ENCODE data around the gene RHBDD1. TPM values are rescaled to one million over a fixed set of nuclear protein-coding genes. Genes with fewer than 3 reads are reported as not detected.

RHBDD1 gene
- total and polyA plus RNA-seq, 4 donors = 8.5 to 45.8 (median 16.1) TPM

DNA sequence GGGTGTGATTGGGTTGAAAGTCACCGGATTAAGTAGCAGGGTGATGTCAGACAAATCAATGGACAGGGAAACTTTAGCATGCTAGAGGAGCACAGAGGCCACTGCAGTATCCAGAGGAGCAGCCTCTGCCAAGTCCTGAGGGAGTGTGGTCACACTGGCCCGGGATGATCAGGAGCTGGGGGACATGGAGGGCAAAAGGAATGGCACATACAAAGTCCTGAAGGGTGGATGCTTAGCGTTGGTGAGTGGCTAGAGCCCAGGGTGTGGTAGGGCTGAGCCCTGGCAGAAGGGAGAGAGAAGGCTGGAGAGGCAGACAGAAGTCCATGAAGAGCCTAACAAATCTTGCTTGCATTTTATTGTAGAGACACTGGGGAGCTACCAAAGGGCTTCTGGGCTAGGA is 58.9 kb downstream of the RHBDD1 start:
- Histone ChIP-seq H3K9me3 (ENCODE audit: control insufficient read depth in 4 of 4, low read length in 3 of 4) (no peaks in the 10 kb centered on the region), H3K9ac (ENCODE audit: low read depth in 1 of 2, low read length in 2 of 2) (no peak overlapping the region), H3K27me3 (ENCODE audit: control insufficient read depth in 4 of 4, insufficient read depth in 4 of 4, low read length in 3 of 4) (no peaks in the 10 kb centered on the region), H3K36me3 (ENCODE audit: control insufficient read depth in 4 of 4, insufficient read depth in 3 of 4, low read depth in 1 of 4, low read length in 3 of 4) (no peaks in the 10 kb centered on the region), H3K27ac (ENCODE audit: low read depth in 1 of 2, low read length in 2 of 2) (no peak overlapping the region), H3K4me3 (ENCODE audit: low read depth in 1 of 3, low read length in 3 of 3) (no peak overlapping the region), H3K4me1 (ENCODE audit: control insufficient read depth in 4 of 4, insufficient read depth in 4 of 4, low read length in 3 of 4) (no peaks in the 10 kb centered on the region)
- DNase-seq (ENCODE audit: low spot score) = no peak
- WGBS = 92% methylated on average over 3 of the region's 3 CpGs
- TF ChIP-seq, protein P1, sequence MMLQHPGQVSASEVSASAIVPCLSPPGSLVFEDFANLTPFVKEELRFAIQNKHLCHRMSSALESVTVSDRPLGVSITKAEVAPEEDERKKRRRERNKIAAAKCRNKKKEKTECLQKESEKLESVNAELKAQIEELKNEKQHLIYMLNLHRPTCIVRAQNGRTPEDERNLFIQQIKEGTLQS (IDR thresholded peaks at IDR 0.05) = no peak
- TF ChIP-seq RAD21 (IDR thresholded peaks at IDR 0.05) = no peak
- no peak for TF ChIP-seq HNF4G (IDR thresholded peaks at IDR 0.05)
- no peak for TF ChIP-seq NR2F2 (IDR thresholded peaks at IDR 0.05)
- TF ChIP-seq, protein P2, sequence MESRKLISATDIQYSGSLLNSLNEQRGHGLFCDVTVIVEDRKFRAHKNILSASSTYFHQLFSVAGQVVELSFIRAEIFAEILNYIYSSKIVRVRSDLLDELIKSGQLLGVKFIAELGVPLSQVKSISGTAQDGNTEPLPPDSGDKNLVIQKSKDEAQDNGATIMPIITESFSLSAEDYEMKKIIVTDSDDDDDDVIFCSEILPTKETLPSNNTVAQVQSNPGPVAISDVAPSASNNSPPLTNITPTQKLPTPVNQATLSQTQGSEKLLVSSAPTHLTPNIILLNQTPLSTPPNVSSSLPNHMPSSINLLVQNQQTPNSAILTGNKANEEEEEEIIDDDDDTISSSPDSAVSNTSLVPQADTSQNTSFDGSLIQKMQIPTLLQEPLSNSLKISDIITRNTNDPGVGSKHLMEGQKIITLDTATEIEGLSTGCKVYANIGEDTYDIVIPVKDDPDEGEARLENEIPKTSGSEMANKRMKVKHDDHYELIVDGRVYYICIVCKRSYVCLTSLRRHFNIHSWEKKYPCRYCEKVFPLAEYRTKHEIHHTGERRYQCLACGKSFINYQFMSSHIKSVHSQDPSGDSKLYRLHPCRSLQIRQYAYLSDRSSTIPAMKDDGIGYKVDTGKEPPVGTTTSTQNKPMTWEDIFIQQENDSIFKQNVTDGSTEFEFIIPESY (IDR thresholded peaks at IDR 0.05) = no peak
- no peak for TF ChIP-seq FOXA2 (IDR thresholded peaks at IDR 0.05)
- no peak for TF ChIP-seq GABPA (IDR thresholded peaks at IDR 0.05 in 1 of 2, conservative IDR thresholded peaks at IDR 0.05 in 1 of 2)
- no peak for TF ChIP-seq SP1 (IDR thresholded peaks at IDR 0.05)
- no peak for TF ChIP-seq HNF4A (conservative IDR thresholded peaks at IDR 0.05)
- TF ChIP-seq, protein P3, sequence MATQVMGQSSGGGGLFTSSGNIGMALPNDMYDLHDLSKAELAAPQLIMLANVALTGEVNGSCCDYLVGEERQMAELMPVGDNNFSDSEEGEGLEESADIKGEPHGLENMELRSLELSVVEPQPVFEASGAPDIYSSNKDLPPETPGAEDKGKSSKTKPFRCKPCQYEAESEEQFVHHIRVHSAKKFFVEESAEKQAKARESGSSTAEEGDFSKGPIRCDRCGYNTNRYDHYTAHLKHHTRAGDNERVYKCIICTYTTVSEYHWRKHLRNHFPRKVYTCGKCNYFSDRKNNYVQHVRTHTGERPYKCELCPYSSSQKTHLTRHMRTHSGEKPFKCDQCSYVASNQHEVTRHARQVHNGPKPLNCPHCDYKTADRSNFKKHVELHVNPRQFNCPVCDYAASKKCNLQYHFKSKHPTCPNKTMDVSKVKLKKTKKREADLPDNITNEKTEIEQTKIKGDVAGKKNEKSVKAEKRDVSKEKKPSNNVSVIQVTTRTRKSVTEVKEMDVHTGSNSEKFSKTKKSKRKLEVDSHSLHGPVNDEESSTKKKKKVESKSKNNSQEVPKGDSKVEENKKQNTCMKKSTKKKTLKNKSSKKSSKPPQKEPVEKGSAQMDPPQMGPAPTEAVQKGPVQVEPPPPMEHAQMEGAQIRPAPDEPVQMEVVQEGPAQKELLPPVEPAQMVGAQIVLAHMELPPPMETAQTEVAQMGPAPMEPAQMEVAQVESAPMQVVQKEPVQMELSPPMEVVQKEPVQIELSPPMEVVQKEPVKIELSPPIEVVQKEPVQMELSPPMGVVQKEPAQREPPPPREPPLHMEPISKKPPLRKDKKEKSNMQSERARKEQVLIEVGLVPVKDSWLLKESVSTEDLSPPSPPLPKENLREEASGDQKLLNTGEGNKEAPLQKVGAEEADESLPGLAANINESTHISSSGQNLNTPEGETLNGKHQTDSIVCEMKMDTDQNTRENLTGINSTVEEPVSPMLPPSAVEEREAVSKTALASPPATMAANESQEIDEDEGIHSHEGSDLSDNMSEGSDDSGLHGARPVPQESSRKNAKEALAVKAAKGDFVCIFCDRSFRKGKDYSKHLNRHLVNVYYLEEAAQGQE (IDR thresholded peaks at IDR 0.05) = no peak
- TF ChIP-seq JUND (IDR thresholded peaks at IDR 0.05) = no peak
- TF ChIP-seq FOXA1 (IDR thresholded peaks at IDR 0.05) = no peak
- TF ChIP-seq RXRA (IDR thresholded peaks at IDR 0.05) = no peak

DNA sequence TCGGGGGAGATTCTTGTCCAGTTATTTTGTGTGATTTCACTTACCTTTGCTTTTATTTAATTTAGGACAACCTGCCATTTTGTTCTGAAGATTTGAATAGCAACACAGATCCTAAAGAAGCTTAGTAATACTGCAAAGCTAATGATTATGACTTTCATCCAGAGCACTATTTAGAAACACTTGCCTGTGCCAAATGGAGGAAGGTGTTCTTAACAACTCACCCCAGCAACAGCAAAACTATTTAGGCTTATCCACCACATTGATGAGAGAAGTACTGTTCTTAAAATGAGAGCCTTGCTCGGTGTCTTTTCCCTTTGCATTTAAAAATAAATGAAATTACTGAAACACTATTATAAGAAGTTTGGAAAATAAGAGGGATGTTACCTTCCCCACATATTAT is 59.7 kb downstream of the RHBDD1 start:
- no peaks in the 10 kb centered on the region for H3K9me3 ChIP-seq (ENCODE audit: control insufficient read depth in 4 of 4, low read length in 3 of 4)
- no peak overlapping the region for H3K4me3 ChIP-seq (ENCODE audit: low read depth in 1 of 3, low read length in 3 of 3)
- no peak overlapping the region for H3K27ac ChIP-seq (ENCODE audit: low read depth in 1 of 2, low read length in 2 of 2)
- no peak for TF ChIP-seq FOXA2 (IDR thresholded peaks at IDR 0.05)
- H3K9ac ChIP-seq (ENCODE audit: low read depth in 1 of 2, low read length in 2 of 2) = no peak overlapping the region
- peaks cover 0 to 1% (median 0%) of the 10 kb centered on the region in 4 donors for H3K36me3 ChIP-seq (ENCODE audit: control insufficient read depth in 4 of 4, insufficient read depth in 3 of 4, low read depth in 1 of 4, low read length in 3 of 4)
- H3K4me1 ChIP-seq (ENCODE audit: control insufficient read depth in 4 of 4, insufficient read depth in 4 of 4, low read length in 3 of 4) = no peaks in the 10 kb centered on the region
- H3K27me3 ChIP-seq (ENCODE audit: control insufficient read depth in 4 of 4, insufficient read depth in 4 of 4, low read length in 3 of 4) = no peaks in the 10 kb centered on the region
- over 99% methylated on average over 2 of the region's 2 CpGs for WGBS
- DNase-seq (ENCODE audit: low spot score) = no peak

DNA sequence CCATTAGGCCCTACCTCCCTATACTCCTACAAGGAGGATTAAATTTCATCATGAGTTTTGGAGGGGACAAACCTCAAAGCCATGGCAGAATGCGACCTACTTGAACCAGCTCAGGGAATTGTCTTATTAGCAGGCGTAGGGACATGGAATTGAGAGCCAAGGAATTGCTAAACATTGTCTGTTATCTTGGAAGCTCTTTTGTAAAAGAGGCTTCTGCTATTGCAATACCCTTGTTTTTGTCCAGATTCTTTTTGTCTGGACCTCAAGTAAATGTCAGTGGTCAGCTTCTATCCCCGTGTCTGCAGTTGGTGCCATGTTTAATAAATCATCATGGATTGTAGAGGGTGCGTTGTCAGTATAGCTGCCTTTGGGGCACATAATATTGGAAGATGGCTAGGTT is 62.3 kb downstream of the RHBDD1 start:
- 98% methylated on average over 4 of the region's 4 CpGs for WGBS
- H3K27ac ChIP-seq (ENCODE audit: low read depth in 1 of 2, low read length in 2 of 2) = no peak overlapping the region

More for the DNA sequence above, 62.3 kb downstream of the RHBDD1 start:
- H3K4me3 ChIP-seq (ENCODE audit: low read depth in 1 of 3, low read length in 3 of 3) = no peak overlapping the region
- no peak for TF ChIP-seq GABPA (IDR thresholded peaks at IDR 0.05 in 1 of 2, conservative IDR thresholded peaks at IDR 0.05 in 1 of 2)
- TF ChIP-seq, protein P1 (IDR thresholded peaks at IDR 0.05) = no peak
- TF ChIP-seq JUND (IDR thresholded peaks at IDR 0.05) = no peak
- TF ChIP-seq, protein P3 (IDR thresholded peaks at IDR 0.05) = no peak
- TF ChIP-seq, protein P4, sequence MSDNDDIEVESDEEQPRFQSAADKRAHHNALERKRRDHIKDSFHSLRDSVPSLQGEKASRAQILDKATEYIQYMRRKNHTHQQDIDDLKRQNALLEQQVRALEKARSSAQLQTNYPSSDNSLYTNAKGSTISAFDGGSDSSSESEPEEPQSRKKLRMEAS (IDR thresholded peaks at IDR 0.05) = no peak
- TF ChIP-seq RXRA (IDR thresholded peaks at IDR 0.05) = no peak
- TF ChIP-seq EGR1 (IDR thresholded peaks at IDR 0.05; ENCODE audit: low read depth in 2 of 2) = no peak
- no peak for DNase-seq (ENCODE audit: low spot score)
- no peaks in the 10 kb centered on the region for H3K9me3 ChIP-seq (ENCODE audit: control insufficient read depth in 4 of 4, low read length in 3 of 4)
- no peaks in the 10 kb centered on the region for H3K4me1 ChIP-seq (ENCODE audit: control insufficient read depth in 4 of 4, insufficient read depth in 4 of 4, low read length in 3 of 4)
- peaks cover 0 to 1% (median 0%) of the 10 kb centered on the region in 4 donors for H3K36me3 ChIP-seq (ENCODE audit: control insufficient read depth in 4 of 4, insufficient read depth in 3 of 4, low read depth in 1 of 4, low read length in 3 of 4)
- H3K27me3 ChIP-seq (ENCODE audit: control insufficient read depth in 4 of 4, insufficient read depth in 4 of 4, low read length in 3 of 4) = no peaks in the 10 kb centered on the region
- no peak overlapping the region for H3K9ac ChIP-seq (ENCODE audit: low read depth in 1 of 2, low read length in 2 of 2)

Measured in liver (tissue), 9 donors.